GM18517 (cell line): ENCODE results near the gene RNF224.

Experiments used
- ATAC-seq: cut with Tn5 transposase; IDR thresholded peaks from one replicate; pipeline ENCODE4 v1.9.1; 2021; ENCODE audit warnings: mild to moderate bottlenecking, moderate library complexity; ENCODE audit not compliant: unreplicated experiment

Gene RNF224

GRCh38 chr9:137225699-137226331 lies 1.5 kb upstream of the RNF224 start:
- ATAC-seq: no peak

GRCh38 chr9:137226338-137227053 lies 806 bp upstream of the RNF224 start:
- no peak for ATAC-seq

- ATAC-seq: no peak
Observed at GRCh38 chr9:137227853-137228505, 677 bp downstream of the RNF224 start.

GRCh38 chr9:137228506-137228967 lies 1.2 kb downstream of the RNF224 start:
- no peak for ATAC-seq

- no peak for ATAC-seq
Observed at GRCh38 chr9:137228968-137229896, 1.9 kb downstream of the RNF224 start.

- ATAC-seq: no peak
Observed at GRCh38 chr9:137229903-137230704, 2.8 kb downstream of the RNF224 start.

GRCh38 chr9:137230705-137231371 lies 3.5 kb downstream of the RNF224 start, which contains the start of gene SLC34A3:
Gene SLC34A3, plus strand, starts transcription at chr9:137230901. Its CDS starts 802 bp downstream, at chr9:137231703.
- no peak for ATAC-seq

- no peak for ATAC-seq
Observed at GRCh38 chr9:137231372-137232039, 4.2 kb downstream of the RNF224 start.

GRCh38 chr9:137232101-137232500 lies 4.8 kb downstream of the RNF224 start:
- ATAC-seq: no peak

- no peak for ATAC-seq
Observed at GRCh38 chr9:137232510-137232909, 5.2 kb downstream of the RNF224 start.

GRCh38 chr9:137233143-137233980 lies 6.1 kb downstream of the RNF224 start:
- no peak for ATAC-seq

- no peak for ATAC-seq
Observed at GRCh38 chr9:137234055-137234697, 6.9 kb downstream of the RNF224 start.

- no peak for ATAC-seq
Observed at GRCh38 chr9:137234758-137235423, 7.6 kb downstream of the RNF224 start.

GRCh38 chr9:137235424-137236237 lies 8.3 kb downstream of the RNF224 start:
- no peak for ATAC-seq

- no peak for ATAC-seq
Observed at GRCh38 chr9:137236238-137236935, 9.1 kb downstream of the RNF224 start.
